Fibroblast of lung (primary cell): ENCODE results near the gene TIAM1.

Experiments
- CTCF ChIP-seq, 2 donors: IDR thresholded peaks in 1 of 2; conservative IDR thresholded peaks in 1 of 2; 1 replicate in 1 of 2; 2 replicates in 1 of 2; pipeline ENCODE4 v1.5.1; 2011 to 2012; ENCODE audit warnings: low read length in 2 of 2, control low read depth in 1 of 2, inconsistent platforms in 1 of 2, low read depth in 1 of 2, mild to moderate bottlenecking in 1 of 2
- EZH2 ChIP-seq: IDR thresholded peaks from 2 replicates; pipeline ENCODE4 v1.5.1; 2012; ENCODE audit warnings: low read length, control low read depth, mild to moderate bottlenecking; ENCODE audit errors: missing control alignments

GRCh38 chr21:31262728-31263127 lies 81.3 kb downstream of the TIAM1 start:
- TF ChIP-seq CTCF (conservative IDR thresholded peaks at IDR 0.05 in 1 of 2, IDR thresholded peaks at IDR 0.05 in 1 of 2; ENCODE audit: low read depth in 1 of 2, low read length in 2 of 2) (no peak), EZH2 (no peak)
